GM21390 (cell line): Measurements from ENCODE around the gene NMNAT2.

Experiments
- ATAC-seq: cut with Tn5 transposase; IDR thresholded peaks from one replicate; pipeline ENCODE4 v1.9.1; 2021; ENCODE audit not compliant: unreplicated experiment

Gene NMNAT2

GRCh38 chr1:183366116-183366515 lies 52.1 kb downstream of the NMNAT2 start:
- ATAC-seq: no peak

- ATAC-seq: no peak
These were observed 52.5 kb downstream of the NMNAT2 start for GRCh38 chr1:183365676-183366075.

GRCh38 chr1:183365093-183365492 lies 53.1 kb downstream of the NMNAT2 start:
- no peak for ATAC-seq

- no peak for ATAC-seq
These were observed 54.2 kb downstream of the NMNAT2 start for GRCh38 chr1:183363972-183364371.

- no peak for ATAC-seq
These were observed 57.1 kb downstream of the NMNAT2 start for GRCh38 chr1:183361081-183361480.

- ATAC-seq: no peak
These were observed 57.7 kb downstream of the NMNAT2 start for GRCh38 chr1:183360473-183360872.

- no peak for ATAC-seq
These were observed 61.5 kb downstream of the NMNAT2 start for GRCh38 chr1:183356534-183357182.

- ATAC-seq: no peak
These were observed 62.4 kb downstream of the NMNAT2 start for GRCh38 chr1:183355797-183356196.

GRCh38 chr1:183355181-183355580 lies 63.0 kb downstream of the NMNAT2 start:
- ATAC-seq: no peak

- no peak for ATAC-seq
These were observed 64.6 kb downstream of the NMNAT2 start for GRCh38 chr1:183353597-183353996.

- ATAC-seq: no peak
These were observed 68.9 kb downstream of the NMNAT2 start for GRCh38 chr1:183349201-183349711.

GRCh38 chr1:183346276-183346732 lies 71.9 kb downstream of the NMNAT2 start:
- ATAC-seq: no peak

GRCh38 chr1:183339556-183340167 lies 78.5 kb downstream of the NMNAT2 start:
- no peak for ATAC-seq

GRCh38 chr1:183331091-183331742 lies 87.0 kb downstream of the NMNAT2 start:
- ATAC-seq: no peak

- ATAC-seq: no peak
These were observed 87.8 kb downstream of the NMNAT2 start for GRCh38 chr1:183330335-183330734.

- no peak for ATAC-seq
These were observed 89.8 kb downstream of the NMNAT2 start for GRCh38 chr1:183328371-183328770.

- no peak for ATAC-seq
These were observed 90.5 kb downstream of the NMNAT2 start for GRCh38 chr1:183327434-183328290.

GRCh38 chr1:183323849-183324683 lies 94.1 kb downstream of the NMNAT2 start:
- ATAC-seq: no peak

GRCh38 chr1:183319606-183320005 lies 98.6 kb downstream of the NMNAT2 start:
- ATAC-seq: no peak

GRCh38 chr1:183319051-183319450 lies 99.1 kb downstream of the NMNAT2 start:
- ATAC-seq: no peak
